Testis (tissue), 3 donors: Measurements from ENCODE around the gene ARSI. TPM values are rescaled to one million over a fixed set of nuclear protein-coding genes. Genes with fewer than 3 reads are reported as not detected.

Experiments used
- DNase-seq: peaks from one replicate; pipeline ENCODE4 v3.0.0-alpha.2; 2019
- H3K27ac ChIP-seq, 2 donors: fragments of 200-600 bp; sonication (generic); one replicate each; pipeline ENCODE4 v1.5.1; 2019
- H3K27me3 ChIP-seq: fragments of 200-600 bp; sonication (generic); one replicate; pipeline ENCODE4 v1.5.1; 2019
- H3K36me3 ChIP-seq: fragments of 200-600 bp; sonication (generic); one replicate; pipeline ENCODE4 v1.5.1; 2017; ENCODE audit warnings: low read depth; ENCODE audit errors: missing control alignments
- H3K4me1 ChIP-seq: fragments of 200-600 bp; sonication (generic); one replicate; pipeline ENCODE4 v1.5.1; 2019
- H3K4me3 ChIP-seq, 2 donors: fragments of 200-600 bp; sonication (generic); one replicate each; pipeline ENCODE4 v1.5.1; 2017 to 2019
- H3K9me3 ChIP-seq: fragments of 200-600 bp; sonication (generic); one replicate; pipeline ENCODE4 v1.5.1; 2017
- CTCF ChIP-seq, 3 experiments: fragments of 450-650 bp in 2 of 3; fragments of 200-600 bp in 1 of 3; sonication (generic) in 1 of 3; IDR thresholded peaks; one replicate each; pipeline ENCODE4 v1.5.1; 2016 to 2019; ENCODE audit warnings: antibody characterized with exemption in 3 of 3, mild to moderate bottlenecking in 2 of 3, moderate library complexity in 1 of 3
- POLR2A ChIP-seq: fragments of 450-650 bp; IDR thresholded peaks from one replicate; pipeline ENCODE4 v1.6.1; 2017; ENCODE audit warnings: antibody characterized with exemption, mild to moderate bottlenecking, moderate library complexity
- WGBS, 2 donors: methylation state at CpG; one replicate each; pipeline ENCODE4 v1.1.5; 2018; 5-methylcytosine and 5-hydroxymethylcytosine counted together
- intact Hi-C: fragments of 100-400 bp; cut with DNase I; formaldehyde crosslinking; loops from one replicate; pipeline ENCODE4 v1.15.1; 2023; ENCODE audit warnings: low total_unique reads
- polyA plus RNA-seq: library from polyadenylated mRNA; stranded (reverse); fragments of 350-450 nt; fragmentation: Illumina TruSeq; extraction: RNeasy Lipid Tissue Mini Kit (QIAGEN cat#74804); gene quantifications from one replicate; pipeline ENCODE4 v1.2.3, GENCODE V29; 2014; ENCODE audit warnings: low read depth, low replicate concordance; ENCODE audit not compliant: insufficient read depth
- total RNA-seq, 2 donors: library from RNA; depleted of rRNA; stranded (reverse); fragments of >200 nt; gene quantifications; one replicate each; pipeline ENCODE4 v1.2.3, GENCODE V29; 2016

The ARSI gene
- total and polyA plus RNA-seq, 3 donors from 2014 or later = 0.79 to 0.93 (median 0.92) TPM

- Histone ChIP-seq H3K9me3 (no peaks in the 10 kb centered on the region), H3K27me3 (no peaks in the 10 kb centered on the region), H3K36me3 (no peaks in the 10 kb centered on the region), H3K4me3 (no peak overlapping the region), H3K4me1 (peaks cover 12% of the 10 kb centered on the region), H3K27ac (no peak overlapping the region)
- intact Hi-C loops = no loop called here
- DNase-seq = no peak
- WGBS, 2 donors = 60 to 95% methylated on average over 1 to 2 of the region's 2 CpGs
- no peak for TF ChIP-seq POLR2A
- TF ChIP-seq CTCF (IDR thresholded peaks at IDR 0.05) = no peak
These were observed 44.3 kb upstream of the ARSI start for GRCh38 chr5:150347003-150347402.

GRCh38 chr5:150346592-150346991 lies 43.9 kb upstream of the ARSI start:
- no peak for DNase-seq
- intact Hi-C loops = no loop called here
- no peak overlapping the region for H3K27ac ChIP-seq
- no peaks in the 10 kb centered on the region for H3K27me3 ChIP-seq
- no peaks in the 10 kb centered on the region for H3K9me3 ChIP-seq
- no peak overlapping the region for H3K4me3 ChIP-seq
- 91 to 100% methylated on average over 5 to 6 of the region's 6 CpGs for WGBS, 2 donors
- peaks cover 12% of the 10 kb centered on the region for H3K4me1 ChIP-seq
- TF ChIP-seq POLR2A (no peak), CTCF (IDR thresholded peaks at IDR 0.05) (no peak)
- no peaks in the 10 kb centered on the region for H3K36me3 ChIP-seq

- Histone ChIP-seq H3K4me1 (peaks cover 5% of the 10 kb centered on the region), H3K27ac (no peak overlapping the region), H3K9me3 (no peaks in the 10 kb centered on the region), H3K36me3 (no peaks in the 10 kb centered on the region), H3K27me3 (no peaks in the 10 kb centered on the region), H3K4me3 (no peak overlapping the region)
- DNase-seq = no peak
- intact Hi-C loops = no loop called here
- no peak for TF ChIP-seq CTCF (IDR thresholded peaks at IDR 0.05)
- TF ChIP-seq POLR2A = no peak
- WGBS, 2 donors = 79 to 80% methylated on average over 5 of the region's 5 CpGs
These were observed 43.0 kb upstream of the ARSI start for GRCh38 chr5:150345716-150346115.

DNA sequence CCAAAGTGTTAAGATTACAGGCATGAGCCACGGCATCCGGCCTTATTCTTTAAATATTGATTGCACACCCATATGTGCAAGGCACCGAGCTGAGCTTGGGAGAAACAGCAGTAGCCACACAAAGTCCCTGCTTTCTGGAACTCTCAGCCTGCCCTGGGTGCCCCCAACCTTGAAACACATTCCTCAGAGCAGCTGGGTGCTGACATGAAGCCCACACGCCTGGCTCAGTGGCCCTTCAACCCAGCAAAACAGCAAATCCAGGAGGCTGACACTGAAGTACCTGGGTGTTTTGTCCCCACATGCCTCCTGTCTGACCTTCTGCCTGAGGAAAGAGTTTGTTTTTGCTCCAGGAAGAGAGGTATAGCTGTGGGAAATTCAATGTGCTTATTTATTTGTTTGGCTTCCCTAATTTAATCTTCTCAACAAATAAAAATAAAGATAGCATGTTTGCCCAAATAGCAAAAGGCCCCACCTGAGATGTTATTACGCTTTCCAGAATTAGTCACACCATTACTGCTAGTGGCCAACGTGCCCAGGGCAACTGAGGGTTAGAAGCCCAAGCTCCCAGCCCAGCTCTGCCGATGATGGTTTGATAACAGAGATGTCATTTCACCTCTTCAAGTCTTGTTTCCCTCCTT lies 41.4 kb upstream of the ARSI start:
- H3K27me3 ChIP-seq = no peaks in the 10 kb centered on the region
- 72 to 74% methylated on average over 7 of the region's 7 CpGs for WGBS, 2 donors
- TF ChIP-seq CTCF (IDR thresholded peaks at IDR 0.05) = no peak
- no peak for TF ChIP-seq POLR2A
- no peak overlapping the region for H3K27ac ChIP-seq
- no peaks in the 10 kb centered on the region for H3K9me3 ChIP-seq
- no peaks in the 10 kb centered on the region for H3K36me3 ChIP-seq
- DNase-seq = no peak
- H3K4me1 ChIP-seq = no peaks in the 10 kb centered on the region
- no peak overlapping the region for H3K4me3 ChIP-seq
- intact Hi-C loops = no loop called here

- no peaks in the 10 kb centered on the region for H3K36me3 ChIP-seq
- no peak overlapping the region for H3K4me3 ChIP-seq
- no peaks in the 10 kb centered on the region for H3K4me1 ChIP-seq
- no peaks in the 10 kb centered on the region for H3K9me3 ChIP-seq
- no peaks in the 10 kb centered on the region for H3K27me3 ChIP-seq
- no peak overlapping the region for H3K27ac ChIP-seq
- intact Hi-C loops = no loop called here
- no peak for TF ChIP-seq POLR2A
- no peak for TF ChIP-seq CTCF (IDR thresholded peaks at IDR 0.05)
- no peak for DNase-seq
- WGBS, 2 donors = 96 to 98% methylated on average over 5 of the region's 5 CpGs
These were observed 39.9 kb upstream of the ARSI start for GRCh38 chr5:150342583-150342982.
